Superior temporal gyrus (tissue), 1 donor: ENCODE data around the gene SLC5A1.
"Not testable (repeated sequence)": the region's sequence is repeated elsewhere in the genome, so short reads cannot be mapped to it uniquely, and the experiment has no call there.

Experiments used
- DNase-seq: peaks from one replicate; pipeline ENCODE4 v3.0.0-alpha.2; 2016; ENCODE audit errors: extremely low spot score

The SLC5A1 gene

DNA sequence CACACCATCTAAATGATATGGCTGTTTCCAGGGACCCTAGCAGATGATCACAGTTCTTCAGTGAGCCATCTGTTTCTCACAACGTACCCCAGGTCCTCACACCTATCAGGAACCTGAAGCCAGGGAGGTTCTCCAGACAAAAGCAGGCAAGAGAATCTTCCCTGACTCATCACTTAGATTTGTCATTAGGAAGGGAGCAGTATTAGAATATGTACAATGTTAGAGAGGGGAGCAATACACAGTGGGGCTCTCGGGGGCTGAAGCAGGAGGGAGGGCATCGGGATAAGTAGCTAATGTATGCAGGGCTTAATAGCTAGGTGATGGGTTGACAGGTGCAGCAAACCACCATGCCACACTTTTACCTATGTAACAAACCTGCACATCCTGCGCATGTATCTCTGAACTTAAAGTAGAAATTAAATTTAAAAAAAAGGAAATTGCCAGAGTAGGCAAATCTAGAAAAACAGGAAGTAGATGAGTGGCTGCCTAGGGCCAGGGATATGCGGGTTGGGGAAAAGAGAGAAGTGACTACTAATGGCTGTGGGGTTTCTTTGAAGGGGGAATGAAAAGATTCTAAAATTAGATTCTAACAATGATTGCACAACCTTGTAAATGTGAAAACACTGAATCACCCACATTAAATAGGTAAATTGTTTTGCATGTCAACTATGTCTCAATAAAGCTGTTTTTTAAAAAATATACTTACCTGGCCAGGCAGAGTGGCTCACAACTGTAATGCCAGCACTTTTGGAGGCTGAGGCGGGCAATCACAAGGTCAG lies 101.6 kb downstream of the SLC5A1 start:
- DNase-seq = no peak

DNA sequence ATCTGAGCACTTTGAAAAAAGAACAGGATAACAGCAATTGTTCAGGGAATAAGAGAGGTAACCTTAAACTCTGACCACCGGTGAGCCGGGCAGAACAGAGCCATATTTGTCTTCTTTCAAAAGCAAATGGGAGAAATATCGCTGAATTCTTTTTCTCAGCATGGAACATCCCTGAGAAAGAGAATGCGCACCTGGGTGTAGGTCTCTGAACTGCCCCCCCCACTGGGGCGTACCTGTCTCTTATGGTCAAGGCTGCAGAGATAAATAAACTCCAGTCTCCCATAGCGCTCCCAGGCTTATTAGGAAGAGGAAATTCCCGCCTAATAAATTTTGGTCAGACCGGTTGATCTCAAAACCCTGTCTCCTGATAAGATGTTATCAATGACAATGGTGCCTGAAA lies 104.1 kb downstream of the SLC5A1 start:
- DNase-seq = not testable (repeated sequence)

DNA sequence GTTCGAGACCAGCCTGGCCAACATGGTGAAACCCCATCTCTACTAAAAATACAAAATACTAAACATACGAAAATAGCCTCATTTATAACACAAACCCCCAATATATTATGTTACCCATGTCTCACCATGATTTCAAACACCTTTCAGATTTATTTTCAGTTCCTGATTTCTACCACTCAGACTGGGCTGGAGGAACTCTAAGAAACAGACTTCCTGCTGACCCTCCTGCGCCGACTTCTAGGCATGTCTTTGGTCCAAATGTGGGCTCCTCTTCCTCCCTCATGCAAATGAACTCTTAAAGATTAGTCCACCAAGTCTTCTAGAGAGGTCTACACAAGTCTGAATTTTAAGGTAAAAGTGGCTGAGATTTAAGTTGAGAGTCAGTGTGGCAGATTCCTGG lies 105.3 kb downstream of the SLC5A1 start:
- DNase-seq = not testable (repeated sequence)

DNA sequence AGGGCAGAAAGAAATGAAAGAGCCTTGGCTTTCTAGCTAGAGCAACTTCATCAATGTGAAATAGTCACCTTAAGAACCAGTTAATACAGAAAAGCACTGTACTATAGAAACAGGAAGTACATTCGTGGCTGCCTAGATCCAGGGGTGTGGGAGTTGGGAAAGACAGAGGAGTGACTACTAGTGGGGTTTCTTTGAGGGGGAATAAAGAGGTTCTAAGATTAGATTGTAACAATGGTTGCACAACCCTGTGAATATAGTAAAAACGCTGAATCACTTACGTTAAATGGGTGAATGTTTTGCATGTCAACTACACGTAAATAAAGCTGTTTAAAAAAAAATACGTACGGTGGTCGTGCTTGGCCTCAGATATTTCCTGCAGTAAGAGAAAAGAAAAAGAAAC lies 107.6 kb downstream of the SLC5A1 start:
- DNase-seq = not testable (repeated sequence)

DNA sequence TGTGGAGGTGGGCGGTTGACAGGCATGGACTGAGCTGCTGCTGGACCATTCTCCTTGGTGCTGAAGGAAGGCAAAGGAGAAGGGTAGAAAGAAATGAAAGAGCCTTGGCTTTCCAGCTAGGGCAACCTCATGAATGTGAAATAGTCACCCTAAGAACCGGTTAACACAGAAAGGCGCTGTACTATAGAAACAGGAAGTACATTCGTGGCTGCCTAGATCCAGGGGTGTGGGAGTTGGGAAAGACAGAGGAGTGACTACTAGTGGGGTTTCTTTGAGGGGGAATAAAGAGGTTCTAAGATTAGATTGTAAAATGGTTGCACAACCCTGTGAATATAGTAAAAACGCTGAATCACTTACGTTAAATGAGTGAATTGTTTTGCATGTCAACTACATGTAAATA lies 108.6 kb downstream of the SLC5A1 start:
- DNase-seq = not testable (repeated sequence)

DNA sequence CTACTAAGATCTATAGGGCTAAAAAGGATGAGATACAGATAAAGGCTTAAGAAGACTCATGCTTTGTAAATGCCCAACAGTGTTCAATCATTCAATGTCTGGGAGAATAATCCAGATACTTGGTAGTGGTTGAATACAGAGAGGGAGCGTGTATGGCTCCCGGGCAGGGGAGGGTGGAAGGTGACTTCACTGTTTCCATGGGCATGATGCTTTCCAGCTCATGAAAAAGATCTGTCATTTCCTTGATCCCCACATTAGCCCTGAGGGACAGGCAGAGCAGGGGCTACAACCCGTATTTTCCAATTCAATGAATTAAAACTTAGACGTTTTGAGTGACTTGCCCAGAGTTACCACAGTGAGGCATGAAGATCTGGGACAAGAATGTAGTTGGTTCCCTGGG lies 111.7 kb downstream of the SLC5A1 start:
- DNase-seq = not testable (repeated sequence)

DNA sequence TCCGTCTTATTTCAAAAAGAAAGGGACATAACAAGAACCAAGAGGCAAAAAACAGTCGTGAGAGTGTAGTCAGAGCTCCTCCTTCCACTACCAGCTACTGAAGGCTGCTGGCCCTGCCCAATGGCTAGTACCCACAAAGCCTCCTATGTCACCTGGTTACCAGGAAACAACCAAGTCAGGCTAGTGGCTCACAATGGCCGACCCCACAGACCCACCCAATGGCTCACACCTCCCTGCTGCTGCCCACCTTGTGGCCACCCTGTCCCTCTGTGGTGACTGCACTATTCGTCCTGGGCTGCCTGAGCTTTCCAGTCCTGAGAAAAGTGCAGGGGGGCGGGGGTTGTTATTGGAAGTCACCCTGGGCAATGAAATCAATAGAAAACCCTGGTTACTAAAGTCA lies 114.6 kb downstream of the SLC5A1 start:
- DNase-seq = not testable (repeated sequence)

DNA sequence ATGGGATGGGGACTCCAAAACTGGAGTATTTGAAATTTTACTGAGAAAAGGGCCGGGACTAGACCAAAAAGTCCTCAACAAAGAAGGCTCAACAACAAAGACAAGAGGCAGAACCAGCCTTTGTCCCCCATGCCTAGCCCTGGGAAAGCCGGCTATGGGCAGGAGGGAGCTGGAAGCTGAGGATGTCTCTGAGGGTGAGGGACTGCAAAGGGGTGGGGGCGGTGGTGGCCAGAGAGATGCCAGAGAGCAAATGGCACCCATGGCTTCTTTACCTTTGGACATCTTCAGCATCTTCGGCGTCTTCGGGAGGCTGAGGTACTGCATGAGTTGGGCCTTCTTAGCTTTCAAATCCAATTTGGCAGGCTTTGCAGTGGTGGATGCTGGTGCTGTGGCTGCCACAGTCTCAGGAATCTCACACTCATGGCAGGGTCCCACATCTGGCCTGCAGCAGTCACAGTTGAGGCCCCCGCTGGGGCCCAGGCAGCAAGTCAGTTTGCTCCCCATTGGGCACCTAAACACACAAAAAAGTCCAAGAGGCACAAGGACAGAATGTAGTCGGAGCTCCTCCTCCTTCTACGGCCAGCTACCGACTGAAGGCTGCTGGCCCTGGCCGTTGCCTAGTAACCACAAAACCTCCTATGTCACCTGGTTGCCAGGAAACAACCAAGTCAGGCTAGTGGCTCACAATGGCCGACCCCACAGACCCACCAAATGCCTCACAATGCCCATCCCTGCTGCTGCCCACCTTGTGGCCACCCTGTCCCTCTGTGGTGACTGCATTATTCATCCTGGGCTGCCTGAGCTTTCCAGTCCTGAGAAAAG lies 115.9 kb downstream of the SLC5A1 start, which contains the start of gene C22orf42:
Gene C22orf42, minus strand, starts transcription at position 592 of the 822 bp plus-strand sequence. Its CDS starts 88 bp downstream, at position 504.
- no peak for DNase-seq

DNA sequence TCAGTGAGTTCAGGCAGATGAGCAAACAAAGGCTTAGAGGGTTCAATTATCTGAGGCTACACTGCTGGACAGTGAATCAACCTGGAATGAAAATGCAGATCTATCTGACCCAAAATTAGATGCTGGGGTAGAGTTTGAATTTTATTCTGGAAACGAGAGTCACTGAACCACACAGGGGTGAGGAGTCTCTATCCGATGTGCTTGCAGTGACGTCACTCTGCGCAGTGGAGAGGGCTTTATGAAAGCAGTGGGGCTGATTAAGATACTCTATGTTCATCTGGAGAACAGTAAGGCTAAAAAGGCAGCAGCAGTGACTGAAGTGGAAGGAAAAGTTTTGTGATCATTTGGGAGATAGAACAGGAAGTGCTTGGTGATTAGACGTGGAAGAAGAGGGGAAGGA lies 117.3 kb downstream of the SLC5A1 start:
- DNase-seq = not testable (repeated sequence)
